Choroid plexus epithelial cell (primary cell): ENCODE results near the gene AIMP1.
"Not testable (repeated sequence)": the region's sequence is repeated elsewhere in the genome, so short reads cannot be mapped to it uniquely, and the experiment has no call there.

Source experiments
- DNase-seq: peaks from one replicate; pipeline ENCODE4 v3.0.0-alpha.2; 2010; ENCODE audit warnings: low read depth
- H3K4me3 ChIP-seq: 2 replicates; pipeline ENCODE4 v1.5.1; 2011; ENCODE audit warnings: low read depth, mild to moderate bottlenecking, control low read depth, low read length, moderate library complexity
- TF ChIP-seq, protein P1 (sequence below): conservative IDR thresholded peaks from 2 replicates; pipeline ENCODE4 v1.5.1; 2011; ENCODE audit warnings: low read depth, mild to moderate bottlenecking, control low read depth, inconsistent platforms, low read length, moderate library complexity

AIMP1 gene

DNA sequence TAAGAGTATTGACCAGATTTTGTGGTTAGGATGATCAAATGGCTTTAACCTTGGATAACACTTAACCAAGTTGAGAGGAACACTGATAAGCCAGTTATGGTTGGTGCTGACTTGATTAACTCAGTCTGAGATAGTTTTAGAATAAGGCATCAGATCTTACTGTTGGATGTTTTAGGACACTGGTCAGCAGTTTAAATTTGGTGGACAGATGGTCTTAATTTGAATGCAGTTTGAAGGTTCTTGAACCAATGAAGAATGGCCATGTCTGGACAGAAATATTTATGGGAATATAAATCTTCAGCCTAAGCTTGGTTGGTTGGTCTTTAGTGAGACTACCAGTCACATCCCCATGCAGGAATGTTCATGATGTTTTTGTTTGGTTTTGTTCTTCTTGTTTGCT is 54.8 kb downstream of the AIMP1 start:
- no peak for DNase-seq
- TF ChIP-seq, protein P1, sequence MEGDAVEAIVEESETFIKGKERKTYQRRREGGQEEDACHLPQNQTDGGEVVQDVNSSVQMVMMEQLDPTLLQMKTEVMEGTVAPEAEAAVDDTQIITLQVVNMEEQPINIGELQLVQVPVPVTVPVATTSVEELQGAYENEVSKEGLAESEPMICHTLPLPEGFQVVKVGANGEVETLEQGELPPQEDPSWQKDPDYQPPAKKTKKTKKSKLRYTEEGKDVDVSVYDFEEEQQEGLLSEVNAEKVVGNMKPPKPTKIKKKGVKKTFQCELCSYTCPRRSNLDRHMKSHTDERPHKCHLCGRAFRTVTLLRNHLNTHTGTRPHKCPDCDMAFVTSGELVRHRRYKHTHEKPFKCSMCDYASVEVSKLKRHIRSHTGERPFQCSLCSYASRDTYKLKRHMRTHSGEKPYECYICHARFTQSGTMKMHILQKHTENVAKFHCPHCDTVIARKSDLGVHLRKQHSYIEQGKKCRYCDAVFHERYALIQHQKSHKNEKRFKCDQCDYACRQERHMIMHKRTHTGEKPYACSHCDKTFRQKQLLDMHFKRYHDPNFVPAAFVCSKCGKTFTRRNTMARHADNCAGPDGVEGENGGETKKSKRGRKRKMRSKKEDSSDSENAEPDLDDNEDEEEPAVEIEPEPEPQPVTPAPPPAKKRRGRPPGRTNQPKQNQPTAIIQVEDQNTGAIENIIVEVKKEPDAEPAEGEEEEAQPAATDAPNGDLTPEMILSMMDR: no peak
- H3K4me3 ChIP-seq: no peak overlapping the region

GRCh38 chr4:106373026-106373425 is 56.7 kb downstream of the AIMP1 start:
- no peak overlapping the region for H3K4me3 ChIP-seq
- no peak for DNase-seq
- TF ChIP-seq, protein P1: no peak

- H3K4me3 ChIP-seq: no peak overlapping the region
- no peak for DNase-seq
- TF ChIP-seq, protein P1: no peak
Observed at GRCh38 chr4:106380179-106380578, 63.8 kb downstream of the AIMP1 start.

DNA sequence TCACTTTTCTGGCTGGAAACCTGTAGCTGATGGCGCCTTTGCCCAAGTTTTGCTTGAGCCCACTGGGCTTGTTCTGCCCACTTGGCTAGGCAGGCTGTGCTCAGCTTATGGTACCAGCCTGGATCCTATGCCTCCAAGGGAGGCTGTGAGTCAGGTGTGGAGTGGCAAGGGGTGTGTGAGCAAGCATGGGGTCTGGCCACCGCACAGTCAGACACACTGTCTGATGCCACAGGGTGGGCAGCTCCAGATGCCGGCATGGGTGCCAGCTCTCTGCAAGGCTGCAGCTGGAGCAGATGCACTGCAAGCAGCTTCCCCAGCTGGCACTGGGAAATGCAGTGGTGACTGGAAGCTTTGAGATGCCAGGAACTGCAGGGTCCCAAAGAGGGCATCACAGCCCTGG is 68.5 kb downstream of the AIMP1 start:
- DNase-seq: no peak
- TF ChIP-seq, protein P1: no peak
- no peak overlapping the region for H3K4me3 ChIP-seq

DNA sequence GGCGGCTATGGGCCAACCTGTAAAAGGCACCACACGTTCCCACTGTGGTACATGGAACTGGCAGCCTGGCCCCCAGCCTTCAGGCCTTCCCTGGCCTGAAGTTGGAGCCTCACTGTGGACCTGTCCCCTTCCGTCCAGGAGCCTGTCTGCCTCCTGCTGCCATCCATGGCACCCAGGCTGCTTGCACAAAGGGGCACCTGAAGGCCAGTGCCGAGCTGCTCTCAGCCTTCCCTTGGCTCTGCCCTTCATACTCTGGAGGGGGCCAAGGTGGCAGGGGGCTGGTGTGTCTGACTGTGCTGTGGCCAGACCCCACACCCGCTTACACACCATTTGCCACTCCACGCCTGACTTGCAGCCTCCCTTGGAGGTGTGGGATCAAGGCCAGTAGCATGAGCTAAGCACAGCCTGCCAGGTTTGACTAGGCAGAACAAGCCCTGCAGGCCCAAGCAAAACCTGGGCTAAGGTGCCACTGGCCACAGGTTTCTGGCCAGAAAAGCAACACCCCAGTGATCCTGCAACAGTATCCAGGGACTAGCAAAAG is 69.6 kb downstream of the AIMP1 start:
- TF ChIP-seq, protein P1: no peak
- H3K4me3 ChIP-seq: no peak overlapping the region
- no peak for DNase-seq

GRCh38 chr4:106395582-106395981 is 79.2 kb downstream of the AIMP1 start:
- TF ChIP-seq, protein P1: no peak
- DNase-seq: no peak
- no peak overlapping the region for H3K4me3 ChIP-seq

DNA sequence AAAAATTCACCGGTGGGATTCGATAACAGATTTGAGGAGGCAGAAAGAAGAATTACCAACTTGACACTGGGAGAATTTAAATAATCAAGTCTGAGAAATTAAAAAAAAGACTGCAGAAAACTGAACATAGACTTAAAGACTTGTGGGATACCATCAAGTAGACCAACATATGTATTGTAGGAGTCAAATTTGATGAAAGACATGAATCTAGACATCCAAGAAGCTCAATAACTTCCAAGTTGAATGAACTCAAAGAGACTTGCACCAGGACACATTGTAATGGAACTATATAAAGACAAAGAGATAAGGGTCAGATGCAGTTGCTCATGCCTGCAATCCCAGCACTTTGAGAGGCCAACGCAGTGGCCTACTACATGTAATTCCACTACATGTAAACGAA is 82.5 kb downstream of the AIMP1 start:
- H3K4me3 ChIP-seq, DNase-seq: not testable (repeated sequence)
